HG03558 (cell line): ENCODE measurements around the gene CCDC181.
"Not testable (repeated sequence)": the region's sequence is repeated elsewhere in the genome, so short reads cannot be mapped to it uniquely, and the experiment has no call there.

Experiments used
- ATAC-seq: cut with Tn5 transposase; IDR thresholded peaks from one replicate; pipeline ENCODE4 v1.9.1; 2021; ENCODE audit warnings: moderate number of reproducible peaks; ENCODE audit not compliant: unreplicated experiment; ENCODE audit errors: extremely low read depth

CCDC181 gene

GRCh38 chr1:169408340-169408739 lies 18.9 kb downstream of the CCDC181 start:
- ATAC-seq: not testable (repeated sequence)

- not testable (repeated sequence) for ATAC-seq
These were observed 24.7 kb downstream of the CCDC181 start for GRCh38 chr1:169402578-169402977.

GRCh38 chr1:169395955-169396354 lies 31.3 kb downstream of the CCDC181 start:
- no peak for ATAC-seq

GRCh38 chr1:169392406-169392805 lies 34.9 kb downstream of the CCDC181 start:
- no peak for ATAC-seq

- ATAC-seq: peak; percentile 82
These were observed 37.0 kb downstream of the CCDC181 start for GRCh38 chr1:169390303-169390702.

GRCh38 chr1:169387399-169387798 lies 39.9 kb downstream of the CCDC181 start:
- no peak for ATAC-seq

GRCh38 chr1:169383449-169383848 lies 43.8 kb downstream of the CCDC181 start:
- no peak for ATAC-seq

- no peak for ATAC-seq
These were observed 46.1 kb downstream of the CCDC181 start for GRCh38 chr1:169381162-169381561.

- no peak for ATAC-seq
These were observed 55.9 kb downstream of the CCDC181 start for GRCh38 chr1:169371404-169371803.

GRCh38 chr1:169368406-169368769 lies 58.9 kb downstream of the CCDC181 start:
- ATAC-seq: no peak

GRCh38 chr1:169367686-169368405 lies 59.4 kb downstream of the CCDC181 start, which contains the start of the genes BLZF1 and NME7:
Gene BLZF1, plus strand, starts transcription at chr1:169368195. Its CDS starts 1,328 bp downstream, at chr1:169369523.
Gene NME7, minus strand, starts transcription at chr1:169367797. Its CDS starts 87 bp downstream, at chr1:169367710.
- ATAC-seq: peak; percentile 90

- ATAC-seq: no peak
These were observed 60.1 kb downstream of the CCDC181 start for GRCh38 chr1:169367096-169367685.

- no peak for ATAC-seq
These were observed 62.3 kb downstream of the CCDC181 start for GRCh38 chr1:169364948-169365347.

- peak; percentile 28 for ATAC-seq
These were observed 64.1 kb downstream of the CCDC181 start for GRCh38 chr1:169363046-169363730.

- ATAC-seq: no peak
These were observed 66.0 kb downstream of the CCDC181 start for GRCh38 chr1:169361281-169361680.

- no peak for ATAC-seq
These were observed 66.9 kb downstream of the CCDC181 start for GRCh38 chr1:169360415-169360814.

- ATAC-seq: no peak
These were observed 78.8 kb downstream of the CCDC181 start for GRCh38 chr1:169348383-169349036.

- ATAC-seq: no peak
These were observed 79.4 kb downstream of the CCDC181 start for GRCh38 chr1:169347688-169348382.

GRCh38 chr1:169346036-169346589 lies 81.2 kb downstream of the CCDC181 start:
- no peak for ATAC-seq

- ATAC-seq: no peak
These were observed 81.8 kb downstream of the CCDC181 start for GRCh38 chr1:169345511-169345910.
